GM12878 (cell line): Measurements from ENCODE around the gene CENPH. TPM values are rescaled to one million over a fixed set of nuclear protein-coding genes. Genes with fewer than 3 reads are reported as not detected.
A peak's percentile ranks its signal among the peaks of the same experiment; 100 is the strongest.

Experiments
- ATF7 ChIP-seq: fragments of 450-650 bp; IDR thresholded peaks from 2 replicates; pipeline ENCODE4 v1.6.1; 2016; ENCODE audit warnings: low read depth, mild to moderate bottlenecking
- BCL3 ChIP-seq: IDR thresholded peaks from 2 replicates; pipeline ENCODE4 v1.6.1; 2011; ENCODE audit warnings: borderline replicate concordance, low read depth, mild to moderate bottlenecking, moderate library complexity, low read length; ENCODE audit not compliant: insufficient read depth, poor library complexity, severe bottlenecking
- BHLHE40 ChIP-seq, 2 experiments: fragments of 450-650 bp in 1 of 2; IDR thresholded peaks; 2 replicates each; pipeline ENCODE4 v1.6.1; 2011 to 2017; ENCODE audit warnings: low read depth in 2 of 2, borderline replicate concordance in 1 of 2, improper control_type of control experiment in 1 of 2, low read length in 1 of 2, mild to moderate bottlenecking in 1 of 2
- CBFB ChIP-seq: IDR thresholded peaks from 2 replicates; pipeline ENCODE4 v1.6.1; 2016; ENCODE audit warnings: antibody characterized with exemption, low read depth
- CEBPB ChIP-seq, 2 experiments: fragments of 150-350 bp in 1 of 2; IDR thresholded peaks; 2 replicates each; pipeline ENCODE4 v1.6.1; 2012 to 2014; ENCODE audit warnings: low read depth in 2 of 2, low read length in 2 of 2, borderline replicate concordance in 1 of 2, inconsistent platforms in 1 of 2
- ETV6 ChIP-seq, 2 experiments: fragments of 450-650 bp in 1 of 2; IDR thresholded peaks in 1 of 2; conservative IDR thresholded peaks in 1 of 2; 2 replicates each; pipeline ENCODE4 v1.6.1; 2014; ENCODE audit warnings: antibody characterized with exemption in 1 of 2, borderline replicate concordance in 1 of 2, low read depth in 1 of 2, mild to moderate bottlenecking in 1 of 2, moderate library complexity in 1 of 2
- FOXM1 ChIP-seq: IDR thresholded peaks from 2 replicates; pipeline ENCODE4 v1.6.1; 2012; ENCODE audit warnings: low read depth, mild to moderate bottlenecking, inconsistent platforms, low read length, moderate library complexity
- KLF5 ChIP-seq: fragments of 450-650 bp; IDR thresholded peaks from 2 replicates; pipeline ENCODE4 v1.6.1; 2014; ENCODE audit warnings: mild to moderate bottlenecking; ENCODE audit not compliant: partially characterized antibody
- MTA2 ChIP-seq: fragments of 450-650 bp; IDR thresholded peaks from 2 replicates; pipeline ENCODE4 v1.6.1; 2016; ENCODE audit warnings: low read depth, mild to moderate bottlenecking, moderate library complexity
- NFIC ChIP-seq: IDR thresholded peaks from 2 replicates; pipeline ENCODE4 v1.6.1; 2012; ENCODE audit warnings: low read depth, mild to moderate bottlenecking, inconsistent platforms, low read length, moderate library complexity
- NFYA ChIP-seq: IDR thresholded peaks from 2 replicates; pipeline ENCODE4 v1.6.1; 2011; ENCODE audit warnings: low read depth, mild to moderate bottlenecking, low read length, improper control_type of control experiment, borderline replicate concordance
- NKRF ChIP-seq: fragments of 450-650 bp; conservative IDR thresholded peaks from 2 replicates; pipeline ENCODE4 v1.6.1; 2017; ENCODE audit warnings: mild to moderate bottlenecking, moderate library complexity
- RAD51 ChIP-seq: fragments of 450-650 bp; IDR thresholded peaks from 2 replicates; pipeline ENCODE4 v1.6.1; 2016; ENCODE audit warnings: moderate library complexity, mild to moderate bottlenecking, inconsistent platforms
- RB1 ChIP-seq: fragments of 450-650 bp; formaldehyde crosslinking; IDR thresholded peaks from 2 replicates; pipeline ENCODE4 v1.6.1; 2017; ENCODE audit warnings: mild to moderate bottlenecking, borderline replicate concordance
- SIN3A ChIP-seq: IDR thresholded peaks from 2 replicates; pipeline ENCODE4 v1.6.1; 2012; ENCODE audit warnings: low read depth, low read length, improper control_type of control experiment
- SMC3 ChIP-seq: IDR thresholded peaks from 2 replicates; pipeline ENCODE4 v1.6.1; 2011; ENCODE audit warnings: low read length, improper control_type of control experiment, borderline replicate concordance
- SRF ChIP-seq, 2 experiments: IDR thresholded peaks; 2 replicates each; pipeline ENCODE4 v1.6.1; 2011; ENCODE audit warnings: low read depth in 2 of 2, low read length in 2 of 2, mild to moderate bottlenecking in 1 of 2, moderate library complexity in 1 of 2
- TCF3 ChIP-seq: IDR thresholded peaks from 2 replicates; pipeline ENCODE4 v1.6.1; 2012; ENCODE audit warnings: low read depth, mild to moderate bottlenecking, low read length, borderline replicate concordance; ENCODE audit not compliant: insufficient read depth
- USF2 ChIP-seq: IDR thresholded peaks from 2 replicates; pipeline ENCODE4 v1.6.1; 2011; ENCODE audit warnings: low read depth, low read length, improper control_type of control experiment, borderline replicate concordance
- YY1 ChIP-seq: IDR thresholded peaks from 2 replicates; pipeline ENCODE4 v1.6.1; 2011; ENCODE audit warnings: low read depth, mild to moderate bottlenecking, low read length
- ZNF217 ChIP-seq: fragments of 450-650 bp; IDR thresholded peaks from 2 replicates; pipeline ENCODE4 v1.6.1; 2017; ENCODE audit warnings: antibody characterized with exemption, mild to moderate bottlenecking
- polyA plus RNA-seq, 11 experiments: library from polyadenylated mRNA; depleted of rRNA in 4 of 11; unstranded in 6 of 11; stranded (reverse) in 5 of 11; fragments of >200 nt; fragmentation: Nextera tagmentation in 4 of 11; fragmentation: Illumina TruSeq in 1 of 11; extraction: Ambion mirVana in 4 of 11; extraction: Trizol in 1 of 11; gene quantifications; 1 replicate in 1 of 11; 2 replicates in 10 of 11; pipeline versions ENCODE4 v1.2.1 to v1.2.3, GENCODE V29; 2011 to 2016; ENCODE audit warnings: inconsistent platforms in 2 of 11, missing spikeins in 2 of 11, low read depth in 1 of 11
- total RNA-seq, 4 experiments: library from RNA; depleted of rRNA in 3 of 4; stranded (reverse); fragments of >200 nt in 3 of 4; fragmentation: Illumina TruSeq in 1 of 4; extraction: Trizol in 1 of 4; gene quantifications; 2 replicates each; pipeline versions ENCODE4 v1.2.1 to v1.2.3, GENCODE V29; 2013 to 2021

Gene CENPH
- total and polyA plus RNA-seq, 10 of the 15 experiments (the other 5 are each of a cell fraction or from before 2014, with no cell fraction given), result 7.3 to 65.6 (median 45.9) TPM

GRCh38 chr5:69217548-69218526 lies 28.5 kb downstream of the CENPH start (continued):
- no peak for TF ChIP-seq TCF3
- TF ChIP-seq RAD51, result no peak
- TF ChIP-seq USF2, result no peak
- peak; percentile 68 for TF ChIP-seq KLF5
- TF ChIP-seq ATF7, result no peak
- TF ChIP-seq ZNF217, result no peak
- no peak for TF ChIP-seq CEBPB (IDR thresholded peaks at IDR 0.05; ENCODE audit: borderline replicate concordance in 1 of 2, low read depth in 2 of 2, low read length in 2 of 2)
- TF ChIP-seq NFIC, result no peak
- peak; percentile 4; the same call in 1 of the 2 replicates for TF ChIP-seq SMC3
- TF ChIP-seq FOXM1, result no peak
- no peak for TF ChIP-seq NFYA
- TF ChIP-seq BCL3, result no peak
- peak; percentile 26 to 62; a peak in 2 of 4 replicates for TF ChIP-seq BHLHE40 (IDR thresholded peaks at IDR 0.05; ENCODE audit: borderline replicate concordance in 1 of 2, low read depth in 2 of 2, low read length in 1 of 2)
- peak; percentile 93 for TF ChIP-seq NKRF
- TF ChIP-seq MTA2, result peak; percentile 57; the same call in 1 of the 2 replicates
- TF ChIP-seq YY1, result peak; percentile 94
- no peak for TF ChIP-seq ETV6 (conservative IDR thresholded peaks at IDR 0.05 in 1 of 2, IDR thresholded peaks at IDR 0.05 in 1 of 2; ENCODE audit: borderline replicate concordance in 1 of 2, low read depth in 1 of 2)
- TF ChIP-seq CBFB, result peak; percentile 42; the same call in 1 of the 2 replicates
- peak; percentile 60; the same call in 1 of the 2 replicates for TF ChIP-seq RB1
- TF ChIP-seq SIN3A, result peak; percentile 89
- TF ChIP-seq SRF (IDR thresholded peaks at IDR 0.05; ENCODE audit: low read depth in 2 of 2, low read length in 2 of 2), result peak; percentile 35 to 73; a peak in 3 of 4 replicates
